Measurements from ENCODE around the gene CPB1.
"Not testable (repeated sequence)": the region's sequence is repeated elsewhere in the genome, so short reads cannot be mapped to it uniquely, and the experiment has no call there.

The CPB1 gene

GRCh38 chr3:148827585-148827984 is at the start of gene CPB1:
Gene CPB1 (plus strand): TSS chr3:148827811. CDS start chr3:148827824, 13 bp downstream.
- no peak for DNase-seq

GRCh38 chr3:148778926-148779325 is 48.7 kb upstream of the CPB1 start:
- no peak for DNase-seq

- not testable (repeated sequence) for DNase-seq
These were observed 42.6 kb upstream of the CPB1 start for GRCh38 chr3:148785026-148785425.

GRCh38 chr3:148786159-148786558 is 41.5 kb upstream of the CPB1 start:
- DNase-seq = not testable (repeated sequence)

GRCh38 chr3:148789146-148789545 is 38.5 kb upstream of the CPB1 start:
- DNase-seq = no peak

GRCh38 chr3:148789906-148790305 is 37.7 kb upstream of the CPB1 start:
- no peak for DNase-seq

- no peak for DNase-seq
These were observed 37.2 kb upstream of the CPB1 start for GRCh38 chr3:148790370-148790769.

GRCh38 chr3:148790851-148791735 is 36.5 kb upstream of the CPB1 start:
- DNase-seq = no peak

GRCh38 chr3:148791920-148792319 is 35.7 kb upstream of the CPB1 start:
- DNase-seq = no peak

- no peak for DNase-seq
These were observed 35.1 kb upstream of the CPB1 start for GRCh38 chr3:148792516-148792915.

- DNase-seq = peak; percentile 21
These were observed 30.8 kb upstream of the CPB1 start for GRCh38 chr3:148796799-148797198.

- DNase-seq = peak; percentile 55
These were observed 29.8 kb upstream of the CPB1 start for GRCh38 chr3:148797795-148798194.

GRCh38 chr3:148800414-148800813 is 27.2 kb upstream of the CPB1 start:
- DNase-seq = no peak

GRCh38 chr3:148809835-148810234 is 17.8 kb upstream of the CPB1 start:
- DNase-seq = no peak

GRCh38 chr3:148815316-148816110 is 12.1 kb upstream of the CPB1 start:
- no peak for DNase-seq

- DNase-seq = no peak
These were observed 11.2 kb upstream of the CPB1 start for GRCh38 chr3:148816427-148816826.

- peak; percentile 50 for DNase-seq
These were observed 10.6 kb upstream of the CPB1 start for GRCh38 chr3:148816981-148817525.

- no peak for DNase-seq
These were observed 7.0 kb upstream of the CPB1 start for GRCh38 chr3:148820361-148821245.

- no peak for DNase-seq
These were observed 4.6 kb upstream of the CPB1 start for GRCh38 chr3:148823026-148823425.

- no peak for DNase-seq
These were observed 2.1 kb upstream of the CPB1 start for GRCh38 chr3:148825476-148825875.

GRCh38 chr3:148828136-148828690 is 602 bp downstream of the CPB1 start:
- no peak for DNase-seq

- DNase-seq = no peak
These were observed 2.3 kb downstream of the CPB1 start for GRCh38 chr3:148829926-148830325.

All from NCI-H774 (cell line).